A673 (cell line): Measurements from ENCODE around the gene MPHOSPH6. TPM values are rescaled to one million over a fixed set of nuclear protein-coding genes. Genes with fewer than 3 reads are reported as not detected.

Source experiments
- BruUV-seq: library from RNA; stranded (reverse); fragments of 400-500 nt; replicated peaks from 2 replicates; lab custom pipeline; 2021; lab: Mats Ljungman, UMichigan
- CTCF ChIA-PET: fragments of 300-600 bp; sonication (Branson Sonifier 250); formaldehyde crosslinking; loops from one replicate; lab custom pipeline; 2022; ENCODE audit warnings: antibody characterized with exemption; lab: Charles Lee
- POLR2A ChIA-PET: fragments of 300-600 bp; sonication (Branson Sonifier 250); formaldehyde crosslinking; loops from one replicate; lab custom pipeline; 2022; ENCODE audit warnings: antibody characterized with exemption; ENCODE audit not compliant: low non-redundant PET; lab: Charles Lee
- DNase-seq: peaks from one replicate; pipeline ENCODE4 v3.0.0-alpha.2; 2015; ENCODE audit warnings: low spot score
- H3K27ac ChIP-seq: fragments of 200-600 bp; sonication (generic); 2 replicates; pipeline ENCODE4 v1.5.1; 2016; ENCODE audit warnings: mixed run types, low read depth, mild to moderate bottlenecking, mixed read lengths, antibody characterized with exemption, low read length; ENCODE audit not compliant: poor library complexity, severe bottlenecking
- H3K27me3 ChIP-seq: fragments of 200-600 bp; sonication (generic); replicated peaks from 2 replicates; pipeline ENCODE4 v1.6.1; 2017; ENCODE audit warnings: mixed run types, low read depth, mild to moderate bottlenecking, mixed read lengths, antibody characterized with exemption, low read length; ENCODE audit not compliant: insufficient read depth, poor library complexity
- H3K36me3 ChIP-seq: fragments of 200-600 bp; sonication (generic); 2 replicates; pipeline ENCODE4 v1.6.1; 2016; ENCODE audit warnings: mixed run types, mild to moderate bottlenecking, mixed read lengths, antibody characterized with exemption, low read length; ENCODE audit not compliant: insufficient read depth, poor library complexity, severe bottlenecking
- H3K4me1 ChIP-seq: fragments of 200-600 bp; sonication (generic); 2 replicates; pipeline ENCODE4 v1.6.1; 2017; ENCODE audit warnings: mixed run types, mild to moderate bottlenecking, mixed read lengths, antibody characterized with exemption, low read length; ENCODE audit not compliant: insufficient read depth, poor library complexity, severe bottlenecking
- H3K4me3 ChIP-seq: fragments of 200-600 bp; sonication (generic); 2 replicates; pipeline ENCODE4 v1.5.1; 2016; ENCODE audit warnings: low read depth, mixed run types, mild to moderate bottlenecking, mixed read lengths, low read length; ENCODE audit not compliant: poor library complexity, severe bottlenecking
- H3K9me3 ChIP-seq: fragments of 200-600 bp; sonication (generic); 2 replicates; pipeline ENCODE4 v1.6.1; 2016; ENCODE audit warnings: mixed run types, low read depth, mild to moderate bottlenecking, mixed read lengths, antibody characterized with exemption, low read length; ENCODE audit not compliant: poor library complexity, severe bottlenecking
- CTCF ChIP-seq: fragments of 300-800, 200-600 bp; sonication (generic); conservative IDR thresholded peaks from 2 replicates; pipeline ENCODE4 v1.5.1; 2017; ENCODE audit warnings: low read depth, mild to moderate bottlenecking, antibody characterized with exemption, low read length, moderate library complexity, mixed read lengths
- EZH2 ChIP-seq: fragments of 200-600 bp; sonication (generic); IDR thresholded peaks from 2 replicates; pipeline ENCODE4 v1.6.1; 2017; ENCODE audit warnings: borderline replicate concordance, low read depth, mild to moderate bottlenecking, mixed read lengths, antibody characterized with exemption, low read length; ENCODE audit not compliant: poor library complexity, severe bottlenecking
- intact Hi-C: fragments of 100-400 bp; cut with micrococcal nuclease; formaldehyde crosslinking; loops from one replicate; pipeline ENCODE4 v1.10.0; 2022; ENCODE audit not compliant: unreplicated experiment
- total RNA-seq: library from RNA; stranded (reverse); gene quantifications from 2 replicates; pipeline ENCODE4 v1.2.3, GENCODE V29; 2021

The MPHOSPH6 gene
- total RNA-seq, 1 experiment from 2014 or later, result 74.4 TPM

- ChIA-PET CTCF (no interaction called here), POLR2A (no interaction called here)
- Histone ChIP-seq H3K4me3 (no peak overlapping the region), H3K27me3 (no peaks in the 10 kb centered on the region), H3K27ac (no peak overlapping the region), H3K9me3 (no peaks in the 10 kb centered on the region), H3K36me3 (no peaks in the 10 kb centered on the region), H3K4me1 (no peaks in the 10 kb centered on the region)
- TF ChIP-seq CTCF, result no peak
- no peak for TF ChIP-seq EZH2
- DNase-seq, result no peak
- intact Hi-C loops, result no loop called here
- BruUV-seq, result no TSS peak
Measured at GRCh38 chr16:82108100-82108499, 61.9 kb downstream of the MPHOSPH6 start.

- POLR2A ChIA-PET, result no interaction called here
- no TSS peak for BruUV-seq
- no peaks in the 10 kb centered on the region for H3K27me3 ChIP-seq
Measured at GRCh38 chr16:82105107-82105506, 64.9 kb downstream of the MPHOSPH6 start.

More at GRCh38 chr16:82105107-82105506, 64.9 kb downstream of the MPHOSPH6 start:
- no peak overlapping the region for H3K4me3 ChIP-seq
- H3K36me3 ChIP-seq, result no peaks in the 10 kb centered on the region
- no peaks in the 10 kb centered on the region for H3K4me1 ChIP-seq
- H3K27ac ChIP-seq, result no peak overlapping the region
- CTCF ChIA-PET, result no interaction called here
- TF ChIP-seq CTCF, result no peak
- no peak for TF ChIP-seq EZH2
- no peak for DNase-seq
- no peaks in the 10 kb centered on the region for H3K9me3 ChIP-seq
- intact Hi-C loops, result no loop called here

Other genes starting within 250 kb of the MPHOSPH6 start
- gene SDR42E1, start 158.8 kb downstream of the MPHOSPH6 start, total RNA-seq, result not detected in 2 replicates
- gene HSD17B2, start 135.0 kb downstream of the MPHOSPH6 start, total RNA-seq, result 3.2 and 4.9 TPM in 2 replicates